ENCODE results near the gene CACNB2.

DNA sequence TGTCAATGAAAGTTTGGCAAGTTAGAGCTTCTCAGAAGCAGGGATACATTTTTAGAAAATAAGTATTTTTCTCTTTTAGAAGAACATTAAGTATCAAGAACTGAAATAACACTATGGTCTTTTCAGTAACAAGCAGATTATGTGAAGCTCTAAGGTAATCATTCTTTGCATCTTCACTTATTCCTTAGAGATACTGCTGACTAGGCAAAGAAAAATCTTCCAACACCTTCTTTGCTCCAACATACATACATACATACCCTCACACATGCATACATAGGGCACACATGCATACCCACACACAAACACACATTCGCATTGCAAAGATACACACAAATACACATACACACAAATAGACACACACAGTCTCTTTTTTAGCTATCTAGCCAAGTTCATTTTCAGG is 37.8 kb upstream of the CACNB2 start:
- TF ChIP-seq ARNT (IDR thresholded peaks at IDR 0.05) (no peak), ZNF384 (IDR thresholded peaks at IDR 0.05) (no peak), SUZ12 (IDR thresholded peaks at IDR 0.05) (no peak), ELF4 (IDR thresholded peaks at IDR 0.05) (no peak), NFRKB (IDR thresholded peaks at IDR 0.05) (no peak), BHLHE40 (IDR thresholded peaks at IDR 0.05; ENCODE audit: borderline replicate concordance) (no peak), FOXA1 (IDR thresholded peaks at IDR 0.05) (no peak), HDGF (IDR thresholded peaks at IDR 0.05; ENCODE audit: borderline replicate concordance) (no peak), SP1 (IDR thresholded peaks at IDR 0.05) (no peak), CTBP1 (IDR thresholded peaks at IDR 0.05; ENCODE audit: borderline replicate concordance) (no peak), LEF1 (IDR thresholded peaks at IDR 0.05; ENCODE audit: borderline replicate concordance) (no peak), FOXM1 (IDR thresholded peaks at IDR 0.05; ENCODE audit: borderline replicate concordance) (no peak), L3MBTL2 (conservative IDR thresholded peaks at IDR 0.05) (no peak), TARDBP (IDR thresholded peaks at IDR 0.05) (no peak)
